ENCODE measurements around the gene ADRB2. TPM values are rescaled to one million over a fixed set of nuclear protein-coding genes. Genes with fewer than 3 reads are reported as not detected.

Gene ADRB2
- total RNA-seq, 1 experiment from 2014 or later: 0.25 TPM

DNA sequence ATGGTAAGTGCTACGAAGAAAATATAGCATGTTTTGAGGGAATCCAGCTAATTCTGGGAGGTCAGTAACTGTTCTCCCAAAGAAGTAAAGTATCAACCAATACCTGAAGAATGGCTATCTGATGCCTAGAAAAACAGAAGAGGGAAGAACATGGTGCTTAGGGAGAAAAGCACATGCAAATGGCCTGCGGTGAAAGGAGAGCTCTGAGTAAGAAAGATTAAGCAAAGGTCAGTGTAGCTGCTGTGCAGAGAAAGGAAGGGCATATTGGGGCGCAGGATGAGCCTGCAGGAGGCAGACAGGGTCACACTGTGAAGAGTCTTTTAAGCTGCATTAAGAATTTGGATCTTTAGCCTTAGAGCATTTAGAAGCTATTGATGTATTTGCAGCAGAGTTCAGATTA, 11.0 kb downstream of the ADRB2 start:
- H3K27me3 ChIP-seq (ENCODE audit: insufficient read depth, low read length): no peaks in the 10 kb centered on the region; the same call in 1 of the 2 replicates
- no peaks in the 10 kb centered on the region for H3K36me3 ChIP-seq (ENCODE audit: control insufficient read depth in 1 of 2, insufficient read depth in 2 of 2, low read length in 2 of 2)
- ATAC-seq (no peak), DNase-seq (ENCODE audit: low read depth, low spot score) (no peak)
- ChIA-PET POLR2A (no interaction called here), CTCF (no interaction called here), RAD21 (ENCODE audit: low non-redundant PET in 1 of 2, low total read pairs in 2 of 2, uncharacterized antibody in 2 of 2, unreplicated experiment in 2 of 2) (no interaction called here)
- intact Hi-C loops (cut with micrococcal nuclease): no loop called here
- H3K9me3 ChIP-seq (ENCODE audit: control insufficient read depth in 1 of 2, insufficient read depth in 1 of 2, low read depth in 1 of 2, low read length in 2 of 2): no peaks in the 10 kb centered on the region
- no peaks in the 10 kb centered on the region for H4K20me1 ChIP-seq (ENCODE audit: insufficient read depth)
- H3K4me3 ChIP-seq (replicated peaks in 1 of 2; ENCODE audit: low read depth in 1 of 2, low read length in 2 of 2): no peak overlapping the region
- no peak overlapping the region for H3K9ac ChIP-seq (ENCODE audit: low read length)
- BruUV-seq (replicated peaks): no TSS peak
- H3K27ac ChIP-seq (ENCODE audit: low read depth, low read length): no peak overlapping the region
- H2AFZ ChIP-seq (ENCODE audit: low read depth, low read length, poor library complexity, severe bottlenecking): no peak overlapping the region
- H3K9me2 ChIP-seq (ENCODE audit: insufficient read depth): no peaks in the 10 kb centered on the region
- H3K79me2 ChIP-seq (ENCODE audit: insufficient read depth, low read length): no peaks in the 10 kb centered on the region
- no peak for TF ChIP-seq EZH2phosphoT487 (IDR thresholded peaks at IDR 0.05; ENCODE audit: borderline replicate concordance)
- no peak for TF ChIP-seq ZFX (IDR thresholded peaks at IDR 0.05)
- no peak overlapping the region for H3K4me2 ChIP-seq (ENCODE audit: low read length)
- H3K4me1 ChIP-seq (ENCODE audit: control insufficient read depth in 1 of 2, insufficient read depth in 2 of 2, low read length in 2 of 2): no peaks in the 10 kb centered on the region

- no peaks in the 10 kb centered on the region for H3K79me2 ChIP-seq (ENCODE audit: insufficient read depth, low read length)
- no peaks in the 10 kb centered on the region for H3K36me3 ChIP-seq (ENCODE audit: control insufficient read depth in 1 of 2, insufficient read depth in 2 of 2, low read length in 2 of 2)
- no peaks in the 10 kb centered on the region for H4K20me1 ChIP-seq (ENCODE audit: insufficient read depth)
- ChIA-PET CTCF (no interaction called here), POLR2A (no interaction called here), RAD21 (ENCODE audit: low non-redundant PET in 1 of 2, low total read pairs in 2 of 2, uncharacterized antibody in 2 of 2, unreplicated experiment in 2 of 2) (no interaction called here)
- DNase-seq (ENCODE audit: low read depth, low spot score) (no peak), ATAC-seq (no peak)
- H3K27ac ChIP-seq (ENCODE audit: low read depth, low read length): no peak overlapping the region
- no peak overlapping the region for H2AFZ ChIP-seq (ENCODE audit: low read depth, low read length, poor library complexity, severe bottlenecking)
- H3K9me2 ChIP-seq (ENCODE audit: insufficient read depth): no peaks in the 10 kb centered on the region
- intact Hi-C loops (cut with micrococcal nuclease): no loop called here
- H3K9ac ChIP-seq (ENCODE audit: low read length): no peak overlapping the region
- H3K4me2 ChIP-seq (ENCODE audit: low read length): no peak overlapping the region
- no peaks in the 10 kb centered on the region for H3K9me3 ChIP-seq (ENCODE audit: control insufficient read depth in 1 of 2, insufficient read depth in 1 of 2, low read depth in 1 of 2, low read length in 2 of 2)
- TF ChIP-seq, protein P1, sequence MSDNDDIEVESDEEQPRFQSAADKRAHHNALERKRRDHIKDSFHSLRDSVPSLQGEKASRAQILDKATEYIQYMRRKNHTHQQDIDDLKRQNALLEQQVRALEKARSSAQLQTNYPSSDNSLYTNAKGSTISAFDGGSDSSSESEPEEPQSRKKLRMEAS (IDR thresholded peaks at IDR 0.05): no peak
- TF ChIP-seq CEBPB (IDR thresholded peaks at IDR 0.05; ENCODE audit: low read depth) (no peak), EZH2phosphoT487 (IDR thresholded peaks at IDR 0.05; ENCODE audit: borderline replicate concordance) (no peak), JUND (IDR thresholded peaks at IDR 0.05) (no peak), SIN3A (IDR thresholded peaks at IDR 0.05; ENCODE audit: low read depth) (no peak), SRF (IDR thresholded peaks at IDR 0.05; ENCODE audit: low read depth) (no peak), ELF1 (IDR thresholded peaks at IDR 0.05; ENCODE audit: borderline replicate concordance, low read depth) (no peak), CBX3 (IDR thresholded peaks at IDR 0.05; ENCODE audit: low read depth) (no peak), EZH2 (IDR thresholded peaks at IDR 0.05) (no peak), POLR2A (IDR thresholded peaks at IDR 0.05; ENCODE audit: borderline replicate concordance, extremely low read depth, insufficient read depth, insufficient read length) (no peak)
- TF ChIP-seq, protein P2, sequence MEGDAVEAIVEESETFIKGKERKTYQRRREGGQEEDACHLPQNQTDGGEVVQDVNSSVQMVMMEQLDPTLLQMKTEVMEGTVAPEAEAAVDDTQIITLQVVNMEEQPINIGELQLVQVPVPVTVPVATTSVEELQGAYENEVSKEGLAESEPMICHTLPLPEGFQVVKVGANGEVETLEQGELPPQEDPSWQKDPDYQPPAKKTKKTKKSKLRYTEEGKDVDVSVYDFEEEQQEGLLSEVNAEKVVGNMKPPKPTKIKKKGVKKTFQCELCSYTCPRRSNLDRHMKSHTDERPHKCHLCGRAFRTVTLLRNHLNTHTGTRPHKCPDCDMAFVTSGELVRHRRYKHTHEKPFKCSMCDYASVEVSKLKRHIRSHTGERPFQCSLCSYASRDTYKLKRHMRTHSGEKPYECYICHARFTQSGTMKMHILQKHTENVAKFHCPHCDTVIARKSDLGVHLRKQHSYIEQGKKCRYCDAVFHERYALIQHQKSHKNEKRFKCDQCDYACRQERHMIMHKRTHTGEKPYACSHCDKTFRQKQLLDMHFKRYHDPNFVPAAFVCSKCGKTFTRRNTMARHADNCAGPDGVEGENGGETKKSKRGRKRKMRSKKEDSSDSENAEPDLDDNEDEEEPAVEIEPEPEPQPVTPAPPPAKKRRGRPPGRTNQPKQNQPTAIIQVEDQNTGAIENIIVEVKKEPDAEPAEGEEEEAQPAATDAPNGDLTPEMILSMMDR (IDR thresholded peaks at IDR 0.05 in 2 of 3, conservative IDR thresholded peaks at IDR 0.05 in 1 of 3; ENCODE audit: borderline replicate concordance in 1 of 3, insufficient read depth in 1 of 3, low read depth in 2 of 3, low read length in 2 of 3): no peak
- H3K27me3 ChIP-seq (ENCODE audit: insufficient read depth, low read length): no peaks in the 10 kb centered on the region
- BruUV-seq (replicated peaks): no TSS peak
- H3K4me3 ChIP-seq (replicated peaks in 1 of 2; ENCODE audit: low read depth in 1 of 2, low read length in 2 of 2): no peak overlapping the region
- H3K4me1 ChIP-seq (ENCODE audit: control insufficient read depth in 1 of 2, insufficient read depth in 2 of 2, low read length in 2 of 2): no peaks in the 10 kb centered on the region; a peak in 1 of 4 replicates
Observed at GRCh38 chr5:148838357-148838756, 11.9 kb downstream of the ADRB2 start.

All from HCT116 (cell line).